GM19351 (cell line): ENCODE data around the gene DMAC2L.

Source experiments
- ATAC-seq: cut with Tn5 transposase; IDR thresholded peaks from one replicate; pipeline ENCODE4 v1.9.1; 2021; ENCODE audit warnings: mild to moderate bottlenecking, moderate library complexity; ENCODE audit not compliant: unreplicated experiment

DMAC2L gene

GRCh38 chr14:50321009-50321660 lies 9.0 kb downstream of the DMAC2L start:
- ATAC-seq = peak; percentile 92

GRCh38 chr14:50331596-50331995 lies 19.5 kb downstream of the DMAC2L start:
- ATAC-seq = no peak

- no peak for ATAC-seq
Measured at GRCh38 chr14:50333014-50333509, 20.9 kb downstream of the DMAC2L start.

- ATAC-seq = no peak
Measured at GRCh38 chr14:50334211-50334610, 22.1 kb downstream of the DMAC2L start.

- no peak for ATAC-seq
Measured at GRCh38 chr14:50335389-50335788, 23.3 kb downstream of the DMAC2L start.

- ATAC-seq = no peak
Measured at GRCh38 chr14:50335989-50336824, 24.1 kb downstream of the DMAC2L start.

GRCh38 chr14:50338587-50338986 lies 26.5 kb downstream of the DMAC2L start:
- no peak for ATAC-seq

- no peak for ATAC-seq
Measured at GRCh38 chr14:50339178-50339804, 27.2 kb downstream of the DMAC2L start.

GRCh38 chr14:50340045-50340444 lies 27.9 kb downstream of the DMAC2L start:
- no peak for ATAC-seq

- ATAC-seq = no peak
Measured at GRCh38 chr14:50340963-50341362, 28.8 kb downstream of the DMAC2L start.

GRCh38 chr14:50342221-50343078 lies 30.3 kb downstream of the DMAC2L start:
- no peak for ATAC-seq

GRCh38 chr14:50343434-50343833 lies 31.3 kb downstream of the DMAC2L start:
- ATAC-seq = no peak

- peak; percentile 83 for ATAC-seq
Measured at GRCh38 chr14:50344116-50344775, 32.1 kb downstream of the DMAC2L start.

- ATAC-seq = no peak
Measured at GRCh38 chr14:50344876-50345563, 32.9 kb downstream of the DMAC2L start.

- no peak for ATAC-seq
Measured at GRCh38 chr14:50345846-50346422, 33.8 kb downstream of the DMAC2L start.

GRCh38 chr14:50347521-50347920 lies 35.4 kb downstream of the DMAC2L start:
- no peak for ATAC-seq

GRCh38 chr14:50348933-50349332 lies 36.8 kb downstream of the DMAC2L start:
- no peak for ATAC-seq

GRCh38 chr14:50350975-50351374 lies 38.9 kb downstream of the DMAC2L start:
- no peak for ATAC-seq

GRCh38 chr14:50352584-50352983 lies 40.5 kb downstream of the DMAC2L start:
- no peak for ATAC-seq
